Activated CD8-positive, alpha-beta T cell treated with anti-CD3 and anti-CD28 coated beads for 36 hours (primary cell): ENCODE data around the gene FAT1. TPM values are rescaled to one million over a fixed set of nuclear protein-coding genes. Genes with fewer than 3 reads are reported as not detected.

Experiments
- ATAC-seq: fragments of 200-7000 bp; cut with Tn5 transposase; one replicate; pipeline ENCODE4 v1.10.0; 2021; ENCODE audit warnings: mild to moderate bottlenecking, moderate library complexity
- CTCF ChIA-PET: fragments of 350-600 bp; sonication (Branson Sonifier 250); formaldehyde crosslinking; loops from one replicate; lab custom pipeline; 2021; ENCODE audit warnings: antibody characterized with exemption; lab: Charles Lee
- POLR2A ChIA-PET: fragments of 350-600 bp; sonication (Branson Sonifier 250); formaldehyde crosslinking; loops from one replicate; lab custom pipeline; 2021; ENCODE audit warnings: antibody characterized with exemption; lab: Charles Lee
- DNase-seq: peaks from one replicate; pipeline ENCODE4 v3.0.0-alpha.2; 2020
- H3K27ac Mint-ChIP-seq: one replicate; pipeline ENCODE4 v1.8.0; 2021; ENCODE audit warnings: mild to moderate bottlenecking, mixed read lengths
- H3K27me3 Mint-ChIP-seq: one replicate; pipeline ENCODE4 v1.8.0; 2021; ENCODE audit warnings: mixed read lengths
- H3K36me3 Mint-ChIP-seq: one replicate; pipeline ENCODE4 v1.8.0; 2021; ENCODE audit warnings: low read depth, mixed read lengths
- H3K4me1 Mint-ChIP-seq: one replicate; pipeline ENCODE4 v1.8.0; 2021; ENCODE audit warnings: low read depth, mixed read lengths
- H3K4me3 Mint-ChIP-seq: one replicate; pipeline ENCODE4 v1.8.0; 2021; ENCODE audit warnings: mild to moderate bottlenecking, moderate library complexity, mixed read lengths
- H3K9me3 Mint-ChIP-seq: one replicate; pipeline ENCODE4 v1.8.0; 2021; ENCODE audit warnings: mixed read lengths
- CTCF ChIP-seq: fragments of 200-600 bp; IDR thresholded peaks from one replicate; pipeline ENCODE4 v1.8.0; 2022; ENCODE audit warnings: antibody characterized with exemption, mild to moderate bottlenecking
- intact Hi-C: fragments of 100-400 bp; cut with micrococcal nuclease; formaldehyde crosslinking; loops from one replicate; pipeline ENCODE4 v1.10.0; 2022
- total RNA-seq, 2 experiments: library from RNA; stranded (reverse); gene quantifications; one replicate each; pipeline ENCODE4 v1.2.3, GENCODE V29; 2021

Gene FAT1
- total RNA-seq, 2 experiments from 2014 or later = not detected

- H3K4me1 Mint-ChIP-seq = peaks cover 14% of the 10 kb centered on the region
- no peak for ATAC-seq
- TF ChIP-seq CTCF = no peak
- POLR2A ChIA-PET = no interaction called here
- CTCF ChIA-PET = interaction anchor here (1.3 kb wide), 1 partner anchor 140 kb away, joined by 3 read pairs; no protein-coding TSS in a partner anchor
- H3K27ac Mint-ChIP-seq = no peak overlapping the region
- H3K4me3 Mint-ChIP-seq = no peak overlapping the region
- H3K36me3 Mint-ChIP-seq = no peaks in the 10 kb centered on the region
- H3K9me3 Mint-ChIP-seq = no peaks in the 10 kb centered on the region
- DNase-seq = peak; percentile 7
- intact Hi-C loops = no loop called here
- H3K27me3 Mint-ChIP-seq = peaks cover 55% of the 10 kb centered on the region
These were observed 2.9 kb upstream of the FAT1 start for GRCh38 chr4:186726426-186727168.

- intact Hi-C loops = no loop called here
- ATAC-seq (no peak), DNase-seq (peak; percentile 31)
- peaks cover 60% of the 10 kb centered on the region for H3K27me3 Mint-ChIP-seq
- H3K4me1 Mint-ChIP-seq = peaks cover 14% of the 10 kb centered on the region
- H3K4me3 Mint-ChIP-seq = no peak overlapping the region
- no peak overlapping the region for H3K27ac Mint-ChIP-seq
- ChIA-PET CTCF (interaction anchor here (1.3 kb wide), 1 partner anchor 139 kb away, joined by 3 read pairs; no protein-coding TSS in a partner anchor), POLR2A (no interaction called here)
- no peaks in the 10 kb centered on the region for H3K36me3 Mint-ChIP-seq
- no peaks in the 10 kb centered on the region for H3K9me3 Mint-ChIP-seq
- TF ChIP-seq CTCF = no peak
These were observed 2.1 kb upstream of the FAT1 start for GRCh38 chr4:186725469-186726425.

GRCh38 chr4:186724864-186725468 lies 1.3 kb upstream of the FAT1 start:
- Mint-ChIP-seq H3K36me3 (no peaks in the 10 kb centered on the region), H3K4me1 (peaks cover 14% of the 10 kb centered on the region), H3K27me3 (peaks cover 59% of the 10 kb centered on the region), H3K27ac (no peak overlapping the region), H3K4me3 (no peak overlapping the region), H3K9me3 (no peaks in the 10 kb centered on the region)
- no peak for TF ChIP-seq CTCF
- ATAC-seq (no peak), DNase-seq (no peak)
- POLR2A ChIA-PET = no interaction called here
- CTCF ChIA-PET = interaction anchor here (1.3 kb wide), 1 partner anchor 138 kb away, joined by 3 read pairs; no protein-coding TSS in a partner anchor
- intact Hi-C loops = no loop called here

DNA sequence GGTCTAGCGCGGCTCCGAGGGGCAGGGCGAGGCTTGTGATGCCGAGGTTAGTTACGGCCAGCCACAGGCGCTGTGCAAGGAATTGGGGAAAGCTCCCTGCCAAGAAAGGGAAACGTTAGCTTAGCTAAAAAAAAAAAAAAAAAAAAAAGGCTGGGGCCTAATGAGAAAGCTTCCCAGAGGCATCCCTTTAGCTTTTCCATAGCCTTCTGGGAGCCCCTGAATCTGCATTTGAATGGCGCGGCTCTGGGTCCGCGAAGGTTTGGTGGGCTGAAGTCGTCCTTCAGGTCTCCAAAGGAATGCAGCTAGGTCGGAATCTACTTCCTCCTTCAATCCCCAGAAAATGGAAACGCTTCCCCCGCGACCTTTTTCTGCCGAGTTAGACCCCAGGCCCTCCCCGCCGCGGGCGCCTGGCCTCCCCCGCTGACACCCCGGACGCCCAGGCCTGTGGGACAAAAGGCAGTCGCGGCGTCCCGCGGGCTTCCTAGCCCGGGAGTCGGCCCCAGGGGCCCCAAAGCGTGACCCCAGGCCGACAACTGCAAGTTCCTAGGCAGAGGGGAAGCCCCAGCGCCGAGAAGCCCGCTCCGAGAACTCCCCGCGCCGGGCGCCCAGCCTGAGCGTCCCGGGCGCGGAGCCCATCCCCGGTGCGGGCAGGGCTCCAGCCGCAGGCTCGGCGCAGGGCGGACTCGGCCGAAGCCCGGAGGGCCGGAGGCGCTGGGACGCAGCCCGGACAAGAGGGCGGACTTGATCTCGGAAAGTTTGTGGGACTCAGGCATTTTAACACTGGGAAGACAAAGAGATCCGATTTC lies 605 bp upstream of the FAT1 start:
- DNase-seq (no peak), ATAC-seq (no peak)
- peaks cover 14% of the 10 kb centered on the region for H3K4me1 Mint-ChIP-seq
- no peak overlapping the region for H3K4me3 Mint-ChIP-seq
- no peaks in the 10 kb centered on the region for H3K9me3 Mint-ChIP-seq
- H3K36me3 Mint-ChIP-seq = no peaks in the 10 kb centered on the region
- TF ChIP-seq CTCF = no peak
- peaks cover 59% of the 10 kb centered on the region for H3K27me3 Mint-ChIP-seq
- POLR2A ChIA-PET = no interaction called here
- CTCF ChIA-PET = no interaction called here
- intact Hi-C loops = no loop called here
- no peak overlapping the region for H3K27ac Mint-ChIP-seq
